NB4 (cell line): Measurements from ENCODE around the gene PCYT2.

Source experiments
- POLR2A ChIP-seq: IDR thresholded peaks from 2 replicates; pipeline ENCODE4 v1.6.1; 2011; ENCODE audit warnings: mild to moderate bottlenecking; ENCODE audit not compliant: insufficient read length; ENCODE audit errors: extremely low read depth
- TF ChIP-seq, protein P1 (sequence below): IDR thresholded peaks from one replicate; pipeline ENCODE4 v1.5.1; 2012; ENCODE audit warnings: low read depth, low read length

DNA sequence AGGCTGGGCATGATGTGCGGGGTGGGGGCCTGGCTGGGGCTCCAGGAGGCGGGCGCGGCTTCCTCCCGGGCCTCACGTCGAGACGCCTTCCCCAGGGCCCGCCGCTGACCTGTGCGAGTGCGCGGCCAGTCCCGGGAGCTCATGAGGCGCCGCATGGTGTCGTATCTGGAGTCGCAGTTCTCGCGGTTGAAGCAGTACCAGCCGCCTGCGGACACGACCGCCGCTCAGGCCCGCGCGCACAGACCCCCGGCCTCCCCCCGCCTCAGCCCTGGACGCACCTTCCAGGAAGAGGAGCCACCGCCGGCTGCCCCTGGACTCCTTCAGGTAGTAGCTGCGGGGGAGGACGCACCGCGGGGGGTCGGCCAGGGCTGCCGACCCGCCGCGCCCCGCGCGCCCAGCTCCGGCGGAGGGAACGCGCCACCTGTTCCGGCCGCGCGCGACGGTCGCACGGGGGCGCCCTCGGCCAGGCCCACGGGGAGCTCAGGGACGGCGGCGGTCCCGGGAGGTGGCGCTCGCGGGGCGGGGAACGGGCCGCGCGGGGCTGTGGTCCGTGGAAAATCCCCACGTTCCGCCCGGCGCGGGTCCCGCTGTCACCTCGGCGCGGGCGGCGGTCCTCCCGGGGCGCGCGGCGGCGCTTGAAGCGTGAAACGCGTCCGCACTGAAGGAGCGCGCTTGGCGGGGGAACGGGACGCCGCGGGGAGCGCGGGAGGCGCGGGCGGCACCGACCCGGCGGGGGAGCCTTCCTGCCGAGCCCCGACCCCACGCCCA lies 48.3 kb upstream of the PCYT2 start:
- TF ChIP-seq POLR2A: no peak
- TF ChIP-seq, protein P1, sequence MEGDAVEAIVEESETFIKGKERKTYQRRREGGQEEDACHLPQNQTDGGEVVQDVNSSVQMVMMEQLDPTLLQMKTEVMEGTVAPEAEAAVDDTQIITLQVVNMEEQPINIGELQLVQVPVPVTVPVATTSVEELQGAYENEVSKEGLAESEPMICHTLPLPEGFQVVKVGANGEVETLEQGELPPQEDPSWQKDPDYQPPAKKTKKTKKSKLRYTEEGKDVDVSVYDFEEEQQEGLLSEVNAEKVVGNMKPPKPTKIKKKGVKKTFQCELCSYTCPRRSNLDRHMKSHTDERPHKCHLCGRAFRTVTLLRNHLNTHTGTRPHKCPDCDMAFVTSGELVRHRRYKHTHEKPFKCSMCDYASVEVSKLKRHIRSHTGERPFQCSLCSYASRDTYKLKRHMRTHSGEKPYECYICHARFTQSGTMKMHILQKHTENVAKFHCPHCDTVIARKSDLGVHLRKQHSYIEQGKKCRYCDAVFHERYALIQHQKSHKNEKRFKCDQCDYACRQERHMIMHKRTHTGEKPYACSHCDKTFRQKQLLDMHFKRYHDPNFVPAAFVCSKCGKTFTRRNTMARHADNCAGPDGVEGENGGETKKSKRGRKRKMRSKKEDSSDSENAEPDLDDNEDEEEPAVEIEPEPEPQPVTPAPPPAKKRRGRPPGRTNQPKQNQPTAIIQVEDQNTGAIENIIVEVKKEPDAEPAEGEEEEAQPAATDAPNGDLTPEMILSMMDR: no peak
